ENCODE measurements around the gene NPIPB5. TPM values are rescaled to one million over a fixed set of nuclear protein-coding genes. Genes with fewer than 3 reads are reported as not detected.
"Not testable (repeated sequence)": the region's sequence is repeated elsewhere in the genome, so short reads cannot be mapped to it uniquely, and the experiment has no call there.

NPIPB5 gene
- 44.5 and 51.5 TPM in 2 replicates for total RNA-seq (2014; rRNA removed; shearing (Covaris generic))

GRCh38 chr16:22510591-22510990 lies at the start of gene NPIPB5:
NPIPB5 (plus strand) TSS chr16:22510891; CDS start chr16:22513802, 2,911 bp downstream.
- DNase-seq, H3K27me3 ChIP-seq, H3K27ac ChIP-seq: not testable (repeated sequence)

GRCh38 chr16:22468846-22469245 lies 41.8 kb upstream of the NPIPB5 start:
- DNase-seq; H3K4me3 ChIP-seq; H3K4me1 ChIP-seq; H3K27ac ChIP-seq; H3K27me3 ChIP-seq; H3K9me3 ChIP-seq (replicated peaks); H3K36me3 ChIP-seq: not testable (repeated sequence)

More at GRCh38 chr16:22510591-22510990, at the start of gene NPIPB5:
- H3K9me3 ChIP-seq (replicated peaks); H3K36me3 ChIP-seq; H3K4me1 ChIP-seq; H3K4me3 ChIP-seq: not testable (repeated sequence)

GRCh38 chr16:22537996-22538395 lies 27.3 kb downstream of the NPIPB5 start:
- H3K27me3 ChIP-seq; H3K36me3 ChIP-seq; H3K27ac ChIP-seq; H3K4me3 ChIP-seq; DNase-seq; H3K4me1 ChIP-seq; H3K9me3 ChIP-seq (replicated peaks): not testable (repeated sequence)

- not testable (repeated sequence) for H3K4me1 ChIP-seq; H3K36me3 ChIP-seq; H3K4me3 ChIP-seq; DNase-seq; H3K27ac ChIP-seq; H3K9me3 ChIP-seq (replicated peaks); H3K27me3 ChIP-seq
Measured at GRCh38 chr16:22544809-22545208, 34.1 kb downstream of the NPIPB5 start.

- peak in 1 of 2 experiments; percentile 5 for DNase-seq
- H3K27ac ChIP-seq; H3K27me3 ChIP-seq; H3K36me3 ChIP-seq; H3K9me3 ChIP-seq (replicated peaks); H3K4me3 ChIP-seq; H3K4me1 ChIP-seq: not testable (repeated sequence)
Measured at GRCh38 chr16:22546630-22547029, 35.9 kb downstream of the NPIPB5 start.

- not testable (repeated sequence) for H3K4me3 ChIP-seq; H3K36me3 ChIP-seq; H3K9me3 ChIP-seq (replicated peaks); H3K27ac ChIP-seq; H3K27me3 ChIP-seq; H3K4me1 ChIP-seq; DNase-seq
Measured at GRCh38 chr16:22547170-22547765, 36.6 kb downstream of the NPIPB5 start.

- not testable (repeated sequence) for H3K4me1 ChIP-seq; DNase-seq; H3K27me3 ChIP-seq; H3K4me3 ChIP-seq; H3K36me3 ChIP-seq; H3K27ac ChIP-seq; H3K9me3 ChIP-seq (replicated peaks)
Measured at GRCh38 chr16:22549853-22550252, 39.2 kb downstream of the NPIPB5 start.

GRCh38 chr16:22551143-22551542 lies 40.5 kb downstream of the NPIPB5 start:
- not testable (repeated sequence) for DNase-seq; H3K9me3 ChIP-seq (replicated peaks); H3K27ac ChIP-seq; H3K27me3 ChIP-seq; H3K36me3 ChIP-seq; H3K4me3 ChIP-seq; H3K4me1 ChIP-seq

- H3K4me1 ChIP-seq; H3K36me3 ChIP-seq; H3K27me3 ChIP-seq; H3K27ac ChIP-seq; H3K4me3 ChIP-seq; DNase-seq; H3K9me3 ChIP-seq (replicated peaks): not testable (repeated sequence)
Measured at GRCh38 chr16:22551651-22552050, 41.0 kb downstream of the NPIPB5 start.

- H3K27ac ChIP-seq; H3K36me3 ChIP-seq; H3K9me3 ChIP-seq (replicated peaks); H3K4me3 ChIP-seq; DNase-seq; H3K27me3 ChIP-seq; H3K4me1 ChIP-seq: not testable (repeated sequence)
Measured at GRCh38 chr16:22556759-22557158, 46.1 kb downstream of the NPIPB5 start.

Other genes with a start within 250 kb of the NPIPB5 start
- gene POLR3E, start 213.5 kb upstream of the NPIPB5 start, total RNA-seq (2014; rRNA removed; shearing (Covaris generic)) = 35.5 and 36.9 TPM in 2 replicates
- 20.1 and 21.6 TPM in 2 replicates for gene CDR2, start 136.3 kb upstream of the NPIPB5 start, total RNA-seq (2014; rRNA removed; shearing (Covaris generic))

Measured in SJCRH30 (cell line).